A549 treated with AZD2906 at 1 μM for 4 hours (cell line): ENCODE measurements around the gene ASB4. TPM values are rescaled to one million over a fixed set of nuclear protein-coding genes. Genes with fewer than 3 reads are reported as not detected.

ENCODE experiments used
- total RNA-seq: library from RNA; stranded (reverse); fragments of 200-300 nt; extraction: Qiagen RNA extraction; gene quantifications from 5 replicates; pipeline ENCODE4 v1.2.3, GENCODE V29; 2022

The ASB4 gene, protein sequence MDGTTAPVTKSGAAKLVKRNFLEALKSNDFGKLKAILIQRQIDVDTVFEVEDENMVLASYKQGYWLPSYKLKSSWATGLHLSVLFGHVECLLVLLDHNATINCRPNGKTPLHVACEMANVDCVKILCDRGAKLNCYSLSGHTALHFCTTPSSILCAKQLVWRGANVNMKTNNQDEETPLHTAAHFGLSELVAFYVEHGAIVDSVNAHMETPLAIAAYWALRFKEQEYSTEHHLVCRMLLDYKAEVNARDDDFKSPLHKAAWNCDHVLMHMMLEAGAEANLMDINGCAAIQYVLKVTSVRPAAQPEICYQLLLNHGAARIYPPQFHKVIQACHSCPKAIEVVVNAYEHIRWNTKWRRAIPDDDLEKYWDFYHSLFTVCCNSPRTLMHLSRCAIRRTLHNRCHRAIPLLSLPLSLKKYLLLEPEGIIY
- total RNA-seq = 0.12 to 0.47 TPM (median 0.15 TPM) in 5 replicates

DNA sequence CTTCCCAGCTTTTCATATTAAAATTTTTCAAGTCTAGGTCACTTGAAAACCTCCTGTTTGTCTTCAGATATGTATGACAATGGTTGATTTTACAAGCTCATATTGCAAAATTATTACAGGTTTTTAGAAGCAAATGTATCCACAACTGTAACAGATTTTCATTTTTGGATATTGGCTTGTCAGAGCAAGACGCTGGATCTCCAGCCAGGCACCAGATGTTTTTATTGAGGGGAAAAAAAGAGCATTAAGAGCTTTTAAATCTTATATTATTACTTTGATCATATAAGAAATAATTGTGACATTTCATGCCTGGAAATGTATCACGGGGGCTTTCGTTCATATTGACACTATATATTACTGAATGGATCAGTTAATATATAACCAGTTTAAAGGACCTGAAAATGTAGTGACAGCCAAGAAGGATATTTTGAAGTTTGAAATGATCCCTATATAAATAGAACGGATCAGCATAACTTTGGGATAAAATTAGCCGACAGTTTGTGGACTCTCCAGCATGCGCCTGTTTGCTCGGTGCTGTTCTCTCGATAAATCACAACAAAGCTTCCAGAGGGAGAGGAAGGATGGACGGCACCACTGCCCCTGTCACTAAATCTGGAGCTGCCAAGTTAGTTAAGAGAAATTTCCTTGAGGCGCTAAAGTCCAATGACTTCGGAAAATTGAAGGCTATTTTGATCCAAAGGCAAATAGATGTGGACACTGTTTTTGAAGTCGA lies at the start of gene ASB4:
Gene ASB4 (plus strand): TSS at position 553 of the 733 bp plus-strand sequence. CDS start 29 bp downstream, at position 582.

Other genes with a start within 250 kb of the ASB4 start
- 0.52 to 1.6 TPM (median 0.97 TPM) in 5 replicates for gene PON1, start 161.4 kb upstream of the ASB4 start, total RNA-seq
- 32.5 to 39.3 TPM (median 39.2 TPM) in 5 replicates for gene PON3, start 89.6 kb upstream of the ASB4 start, total RNA-seq
- gene PON2, start 50.9 kb upstream of the ASB4 start, total RNA-seq = 329 to 370 TPM (median 356 TPM) in 5 replicates
- 28.0 to 36.2 TPM (median 34.5 TPM) in 5 replicates for gene PDK4, start 110.6 kb downstream of the ASB4 start, total RNA-seq